WTC11 (cell line): Measurements from ENCODE around the gene RASGRP4. TPM values are rescaled to one million over a fixed set of nuclear protein-coding genes. Genes with fewer than 3 reads are reported as not detected.
A peak's percentile ranks its signal among the peaks of the same experiment; 100 is the strongest.

Experiments used
- ATAC-seq: fragments of 200-7000 bp; cut with Tn5 transposase; 2 replicates; pipeline ENCODE4 v1.10.0; 2021; ENCODE audit warnings: mild to moderate bottlenecking, moderate library complexity
- CTCF ChIA-PET: fragments of 300-600 bp; sonication (Branson Sonifier 250); formaldehyde crosslinking; loops from one replicate; lab custom pipeline; 2021; ENCODE audit warnings: antibody characterized with exemption; lab: Charles Lee
- POLR2A ChIA-PET: fragments of 350-600 bp; sonication (Branson Sonifier 250); formaldehyde crosslinking; loops from one replicate; lab custom pipeline; 2021; ENCODE audit warnings: antibody characterized with exemption; lab: Charles Lee
- DNase-seq: peaks from one replicate; pipeline ENCODE4 v3.0.0; 2021; ENCODE audit warnings: low spot score
- H3K27ac Mint-ChIP-seq: 2 replicates; pipeline ENCODE4 v1.8.0; 2021; ENCODE audit warnings: mixed read lengths
- H3K27me3 Mint-ChIP-seq: 2 replicates; pipeline ENCODE4 v1.8.0; 2021; ENCODE audit warnings: low read depth, mild to moderate bottlenecking, moderate library complexity, mixed read lengths
- H3K36me3 Mint-ChIP-seq: 2 replicates; pipeline ENCODE4 v1.8.0; 2021; ENCODE audit warnings: mixed read lengths
- H3K4me1 Mint-ChIP-seq: 2 replicates; pipeline ENCODE4 v1.8.0; 2022; ENCODE audit warnings: mixed read lengths
- H3K4me3 Mint-ChIP-seq: 2 replicates; pipeline ENCODE4 v1.8.0; 2021; ENCODE audit warnings: mild to moderate bottlenecking, moderate library complexity, mixed read lengths
- H3K9me3 Mint-ChIP-seq: 2 replicates; pipeline ENCODE4 v1.8.0; 2021; ENCODE audit warnings: mixed read lengths
- CREB1 ChIP-seq: sonication (generic); formaldehyde crosslinking; IDR thresholded peaks from 2 replicates; pipeline ENCODE4 v1.8.0; 2023; ENCODE audit warnings: mild to moderate bottlenecking, missing genetic modification reagents
- CREM ChIP-seq: sonication (generic); formaldehyde crosslinking; IDR thresholded peaks from 2 replicates; pipeline ENCODE4 v1.8.1; 2022; ENCODE audit warnings: mild to moderate bottlenecking, missing genetic modification reagents, moderate library complexity
- EMX1 ChIP-seq: fragments of 250-450 bp; sonication (Bioruptor Pico); IDR thresholded peaks from 2 replicates; pipeline ENCODE4 v1.8.0; 2021; ENCODE audit warnings: mild to moderate bottlenecking
- ETV6 ChIP-seq: sonication (generic); formaldehyde crosslinking; IDR thresholded peaks from 2 replicates; pipeline ENCODE4 v1.8.1; 2022; ENCODE audit warnings: mild to moderate bottlenecking, missing genetic modification reagents
- FOXJ3 ChIP-seq: sonication (generic); formaldehyde crosslinking; IDR thresholded peaks from 2 replicates; pipeline ENCODE4 v1.9.0; 2021; ENCODE audit warnings: missing genetic modification reagents, mild to moderate bottlenecking, borderline replicate concordance
- FOXP1 ChIP-seq: sonication (generic); formaldehyde crosslinking; IDR thresholded peaks from 2 replicates; pipeline ENCODE4 v1.8.0; 2022; ENCODE audit warnings: missing genetic modification reagents, mild to moderate bottlenecking, moderate library complexity, borderline replicate concordance
- GABPB1 ChIP-seq: sonication (generic); formaldehyde crosslinking; IDR thresholded peaks from 2 replicates; pipeline ENCODE4 v1.8.1; 2023; ENCODE audit warnings: mild to moderate bottlenecking, missing genetic modification reagents
- GTF2I ChIP-seq: fragments of 250-450 bp; sonication (Bioruptor Pico); conservative IDR thresholded peaks from 2 replicates; pipeline ENCODE4 v1.4.0; 2021; ENCODE audit warnings: mild to moderate bottlenecking
- KAT7 ChIP-seq: sonication (generic); formaldehyde crosslinking; IDR thresholded peaks from 2 replicates; pipeline ENCODE4 v1.8.1; 2023; ENCODE audit warnings: missing genetic modification reagents, mild to moderate bottlenecking, borderline replicate concordance
- NFYB ChIP-seq: sonication (generic); formaldehyde crosslinking; conservative IDR thresholded peaks from 2 replicates; pipeline ENCODE4 v1.8.0; 2022; ENCODE audit warnings: low read depth, missing genetic modification reagents
- NR1H2 ChIP-seq: sonication (generic); formaldehyde crosslinking; IDR thresholded peaks from 2 replicates; pipeline ENCODE4 v1.9.0; 2021; ENCODE audit warnings: mild to moderate bottlenecking, moderate library complexity, missing genetic modification reagents
- PRRX2 ChIP-seq: fragments of 250-450 bp; sonication (Bioruptor Pico); IDR thresholded peaks from 2 replicates; pipeline ENCODE4 v1.8.0; 2021; ENCODE audit warnings: mild to moderate bottlenecking
- RELA ChIP-seq: sonication (generic); formaldehyde crosslinking; IDR thresholded peaks from 2 replicates; pipeline ENCODE4 v1.8.1; 2022; ENCODE audit warnings: missing genetic modification reagents, mild to moderate bottlenecking, borderline replicate concordance
- TCF7 ChIP-seq: sonication (generic); formaldehyde crosslinking; IDR thresholded peaks from 2 replicates; pipeline ENCODE4 v1.8.0; 2022; ENCODE audit warnings: mild to moderate bottlenecking, low read depth, missing genetic modification reagents, moderate library complexity
- TEAD4 ChIP-seq: sonication (generic); formaldehyde crosslinking; IDR thresholded peaks from 2 replicates; pipeline ENCODE4 v1.8.0; 2022; ENCODE audit warnings: mild to moderate bottlenecking, missing genetic modification reagents
- TP53 ChIP-seq: sonication (generic); formaldehyde crosslinking; IDR thresholded peaks from 2 replicates; pipeline ENCODE4 v1.8.1; 2023; ENCODE audit warnings: mild to moderate bottlenecking, missing genetic modification reagents
- ZBTB21 ChIP-seq: sonication (generic); formaldehyde crosslinking; IDR thresholded peaks from 2 replicates; pipeline ENCODE4 v1.8.1; 2023; ENCODE audit warnings: mild to moderate bottlenecking, missing genetic modification reagents, borderline replicate concordance
- ZNF121 ChIP-seq: sonication (generic); formaldehyde crosslinking; IDR thresholded peaks from 2 replicates; pipeline ENCODE4 v1.8.0; 2023; ENCODE audit warnings: missing genetic modification reagents
- ZNF232 ChIP-seq: sonication (generic); formaldehyde crosslinking; IDR thresholded peaks from 2 replicates; pipeline ENCODE4 v1.8.0; 2022; ENCODE audit warnings: mild to moderate bottlenecking, missing genetic modification reagents
- ZNF317 ChIP-seq: sonication (generic); formaldehyde crosslinking; IDR thresholded peaks from 2 replicates; pipeline ENCODE4 v1.8.1; 2023; ENCODE audit warnings: low read depth, mild to moderate bottlenecking, moderate library complexity, missing genetic modification reagents, borderline replicate concordance
- ZNF671 ChIP-seq: fragments of 250-450 bp; sonication (Bioruptor Pico); IDR thresholded peaks from 2 replicates; pipeline ENCODE4 v1.8.0; 2021; ENCODE audit warnings: mild to moderate bottlenecking
- total RNA-seq: library from RNA; stranded (reverse); gene quantifications from 3 replicates; pipeline ENCODE4 v1.2.3, GENCODE V29; 2021
- TF ChIP-seq, protein P1 (sequence below): sonication (generic); formaldehyde crosslinking; IDR thresholded peaks from 2 replicates; pipeline ENCODE4 v1.8.0; 2023; ENCODE audit warnings: missing genetic modification reagents, mild to moderate bottlenecking, borderline replicate concordance
- TF ChIP-seq, protein P2 (sequence below): sonication (generic); formaldehyde crosslinking; IDR thresholded peaks from 2 replicates; pipeline ENCODE4 v1.8.1; 2022; ENCODE audit warnings: mild to moderate bottlenecking, moderate library complexity, missing genetic modification reagents
- TF ChIP-seq, protein P3 (sequence below): sonication (generic); formaldehyde crosslinking; IDR thresholded peaks from 2 replicates; pipeline ENCODE4 v1.8.0; 2022; ENCODE audit warnings: mild to moderate bottlenecking, missing genetic modification reagents

The RASGRP4 gene
- total RNA-seq, 1 experiment from 2014 or later = 2.5 TPM

DNA sequence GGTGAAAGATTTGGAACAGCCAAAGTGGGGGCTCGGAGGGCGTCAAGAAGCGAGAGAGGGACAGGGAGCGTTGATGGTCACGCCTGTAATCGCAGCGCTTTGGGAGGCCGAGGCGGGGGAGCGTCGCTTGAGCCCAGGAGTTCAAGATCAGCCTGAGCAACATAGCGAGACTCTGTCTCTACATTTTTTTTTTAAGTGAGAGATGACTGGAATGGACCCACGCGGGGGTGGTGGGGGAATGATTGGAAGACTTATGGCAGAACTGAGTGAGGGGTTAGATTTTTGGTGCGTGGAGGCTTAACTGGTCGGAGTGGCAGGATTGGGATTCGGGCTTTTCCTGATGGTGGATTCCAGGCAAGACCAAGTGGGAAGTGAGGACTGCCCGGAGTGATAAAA, 50.9 kb downstream of the RASGRP4 start (continued):
- TF ChIP-seq TCF7 (CRISPR knock-in tag) (no peak), ZNF317 (no peak), FOXJ3 (CRISPR knock-in tag) (no peak), GABPB1 (CRISPR knock-in tag) (no peak), NR1H2 (CRISPR knock-in tag) (no peak), FOXP1 (CRISPR knock-in tag) (no peak)
- TF ChIP-seq, protein P1, sequence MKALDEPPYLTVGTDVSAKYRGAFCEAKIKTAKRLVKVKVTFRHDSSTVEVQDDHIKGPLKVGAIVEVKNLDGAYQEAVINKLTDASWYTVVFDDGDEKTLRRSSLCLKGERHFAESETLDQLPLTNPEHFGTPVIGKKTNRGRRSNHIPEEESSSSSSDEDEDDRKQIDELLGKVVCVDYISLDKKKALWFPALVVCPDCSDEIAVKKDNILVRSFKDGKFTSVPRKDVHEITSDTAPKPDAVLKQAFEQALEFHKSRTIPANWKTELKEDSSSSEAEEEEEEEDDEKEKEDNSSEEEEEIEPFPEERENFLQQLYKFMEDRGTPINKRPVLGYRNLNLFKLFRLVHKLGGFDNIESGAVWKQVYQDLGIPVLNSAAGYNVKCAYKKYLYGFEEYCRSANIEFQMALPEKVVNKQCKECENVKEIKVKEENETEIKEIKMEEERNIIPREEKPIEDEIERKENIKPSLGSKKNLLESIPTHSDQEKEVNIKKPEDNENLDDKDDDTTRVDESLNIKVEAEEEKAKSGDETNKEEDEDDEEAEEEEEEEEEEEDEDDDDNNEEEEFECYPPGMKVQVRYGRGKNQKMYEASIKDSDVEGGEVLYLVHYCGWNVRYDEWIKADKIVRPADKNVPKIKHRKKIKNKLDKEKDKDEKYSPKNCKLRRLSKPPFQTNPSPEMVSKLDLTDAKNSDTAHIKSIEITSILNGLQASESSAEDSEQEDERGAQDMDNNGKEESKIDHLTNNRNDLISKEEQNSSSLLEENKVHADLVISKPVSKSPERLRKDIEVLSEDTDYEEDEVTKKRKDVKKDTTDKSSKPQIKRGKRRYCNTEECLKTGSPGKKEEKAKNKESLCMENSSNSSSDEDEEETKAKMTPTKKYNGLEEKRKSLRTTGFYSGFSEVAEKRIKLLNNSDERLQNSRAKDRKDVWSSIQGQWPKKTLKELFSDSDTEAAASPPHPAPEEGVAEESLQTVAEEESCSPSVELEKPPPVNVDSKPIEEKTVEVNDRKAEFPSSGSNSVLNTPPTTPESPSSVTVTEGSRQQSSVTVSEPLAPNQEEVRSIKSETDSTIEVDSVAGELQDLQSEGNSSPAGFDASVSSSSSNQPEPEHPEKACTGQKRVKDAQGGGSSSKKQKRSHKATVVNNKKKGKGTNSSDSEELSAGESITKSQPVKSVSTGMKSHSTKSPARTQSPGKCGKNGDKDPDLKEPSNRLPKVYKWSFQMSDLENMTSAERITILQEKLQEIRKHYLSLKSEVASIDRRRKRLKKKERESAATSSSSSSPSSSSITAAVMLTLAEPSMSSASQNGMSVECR = no peak
- TF ChIP-seq, all 79 proteins: peak for 0

DNA sequence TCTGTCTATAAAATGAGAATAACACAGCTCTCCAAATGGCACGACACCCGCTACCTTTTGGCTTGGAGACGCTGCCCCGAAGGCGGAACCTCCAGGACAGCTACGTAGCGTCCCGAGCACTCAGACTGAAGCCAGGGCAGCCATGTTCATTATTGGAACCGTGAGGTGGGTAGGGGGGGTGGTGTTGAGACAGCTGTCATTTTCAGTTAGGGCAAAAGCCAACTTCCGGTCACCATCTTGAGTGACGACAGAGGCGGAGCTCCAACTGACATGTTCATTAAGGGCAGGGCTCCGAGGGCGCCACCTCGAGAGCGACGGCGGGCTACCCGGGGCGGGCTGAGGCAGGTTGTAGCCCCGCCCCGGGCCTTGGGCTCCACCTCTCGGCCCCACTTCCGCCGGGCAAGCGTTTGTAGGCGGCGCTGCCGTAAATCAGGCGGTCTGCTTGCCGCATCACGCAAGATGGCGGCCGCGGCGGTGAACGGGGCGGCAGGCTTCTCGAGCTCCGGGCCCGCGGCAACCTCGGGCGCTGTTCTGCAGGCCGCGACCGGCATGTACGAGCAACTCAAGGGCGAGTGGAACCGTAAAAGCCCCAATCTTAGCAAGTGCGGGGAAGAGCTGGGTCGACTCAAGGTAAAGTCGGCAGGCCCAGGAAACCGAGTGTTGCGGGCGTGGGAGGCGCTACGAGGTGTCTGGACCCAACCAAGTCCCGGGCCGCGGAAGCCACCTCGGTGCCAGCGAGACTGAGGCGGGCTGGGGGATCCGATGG, 51.5 kb downstream of the RASGRP4 start, which contains the start of gene PSMD8:
Gene PSMD8 (plus strand): TSS at position 240 of the 766 bp plus-strand sequence. CDS start 31 bp downstream, at position 271.
- CTCF ChIA-PET = interaction anchor here (0.6 to 4.8 kb wide), 27 partner anchors 9 to 385 kb away, joined by 3 to 94 read pairs (median 5); partner anchors contain the start of genes C19orf33, CATSPERG, FAM98C and GGN
- H3K4me3 Mint-ChIP-seq = peak within 1 kb of the TSS; percentile 100
- TF ChIP-seq, protein P2, sequence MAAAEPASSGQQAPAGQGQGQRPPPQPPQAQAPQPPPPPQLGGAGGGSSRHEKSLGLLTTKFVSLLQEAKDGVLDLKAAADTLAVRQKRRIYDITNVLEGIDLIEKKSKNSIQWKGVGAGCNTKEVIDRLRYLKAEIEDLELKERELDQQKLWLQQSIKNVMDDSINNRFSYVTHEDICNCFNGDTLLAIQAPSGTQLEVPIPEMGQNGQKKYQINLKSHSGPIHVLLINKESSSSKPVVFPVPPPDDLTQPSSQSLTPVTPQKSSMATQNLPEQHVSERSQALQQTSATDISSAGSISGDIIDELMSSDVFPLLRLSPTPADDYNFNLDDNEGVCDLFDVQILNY (CRISPR knock-in tag) = peak; percentile 85; the same call in 1 of the 2 replicates
- TF ChIP-seq CREM (CRISPR knock-in tag) = peak; percentile 89; the same call in 1 of the 2 replicates
- TF ChIP-seq NFYB (CRISPR knock-in tag) = peak; percentile 36; the same call in 1 of the 2 replicates
- no peak; the same call in 1 of the 2 replicates for TF ChIP-seq CREB1
- TF ChIP-seq ZBTB21 (CRISPR knock-in tag) = no peak
- TF ChIP-seq ZNF232 (CRISPR knock-in tag) = no peak
- no peak for TF ChIP-seq RELA
- TF ChIP-seq GTF2I = no peak
- TF ChIP-seq, protein P1 = peak; percentile 47
- TF ChIP-seq TP53 (CRISPR knock-in tag) = no peak
- no peak for TF ChIP-seq FOXJ3 (CRISPR knock-in tag)
- TF ChIP-seq ZNF121 (CRISPR knock-in tag) = peak; percentile 86
- 0 out of 2 replicates have a peak, but pooled peaks have one; percentile 45 for TF ChIP-seq TEAD4
- TF ChIP-seq, protein P3, sequence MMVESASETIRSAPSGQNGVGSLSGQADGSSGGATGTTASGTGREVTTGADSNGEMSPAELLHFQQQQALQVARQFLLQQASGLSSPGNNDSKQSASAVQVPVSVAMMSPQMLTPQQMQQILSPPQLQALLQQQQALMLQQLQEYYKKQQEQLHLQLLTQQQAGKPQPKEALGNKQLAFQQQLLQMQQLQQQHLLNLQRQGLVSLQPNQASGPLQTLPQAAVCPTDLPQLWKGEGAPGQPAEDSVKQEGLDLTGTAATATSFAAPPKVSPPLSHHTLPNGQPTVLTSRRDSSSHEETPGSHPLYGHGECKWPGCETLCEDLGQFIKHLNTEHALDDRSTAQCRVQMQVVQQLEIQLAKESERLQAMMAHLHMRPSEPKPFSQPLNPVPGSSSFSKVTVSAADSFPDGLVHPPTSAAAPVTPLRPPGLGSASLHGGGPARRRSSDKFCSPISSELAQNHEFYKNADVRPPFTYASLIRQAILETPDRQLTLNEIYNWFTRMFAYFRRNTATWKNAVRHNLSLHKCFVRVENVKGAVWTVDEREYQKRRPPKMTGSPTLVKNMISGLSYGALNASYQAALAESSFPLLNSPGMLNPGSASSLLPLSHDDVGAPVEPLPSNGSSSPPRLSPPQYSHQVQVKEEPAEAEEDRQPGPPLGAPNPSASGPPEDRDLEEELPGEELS (CRISPR knock-in tag) = peak; percentile 56; the same call in 1 of the 2 replicates
- TF ChIP-seq ZNF671 (CRISPR knock-in tag) = no peak
- peak; percentile 67; the same call in 1 of the 2 replicates for TF ChIP-seq KAT7 (CRISPR knock-in tag)
- TF ChIP-seq EMX1 = no peak
- peak; percentile 87 for TF ChIP-seq ETV6 (CRISPR knock-in tag)
- no peak for TF ChIP-seq PRRX2

More for the DNA sequence above, 51.5 kb downstream of the RASGRP4 start, which contains the start of gene PSMD8:
- H3K36me3 Mint-ChIP-seq = peaks cover 8% of the 10 kb centered on the region
- peaks cover 14% of the 10 kb centered on the region for H3K4me1 Mint-ChIP-seq
- peak; percentile 99 for DNase-seq
- H3K27ac Mint-ChIP-seq = peak within 1 kb of the TSS; percentile 75
- peak; percentile 99 for ATAC-seq
- POLR2A ChIA-PET = interaction anchor here (0.6 to 2.5 kb wide), 15 partner anchors 10 to 467 kb away, joined by 3 to 27 read pairs (median 4); partner anchors contain the start of genes C19orf33, FAM98C, GGN and KCNK6
- no peaks in the 10 kb centered on the region for H3K9me3 Mint-ChIP-seq
- H3K27me3 Mint-ChIP-seq = peaks cover 25% of the 10 kb centered on the region
